Measurements from ENCODE around the gene OGA.

The OGA gene

GRCh38 chr10:101778781-101779543 is 39.3 kb downstream of the OGA start:
- H3K4me3 ChIP-seq (ENCODE audit: low read depth, low read length), result no peak overlapping the region
- no peak for TF ChIP-seq CTCF (IDR thresholded peaks at IDR 0.05; ENCODE audit: low read depth, low read length)

- TF ChIP-seq CTCF (IDR thresholded peaks at IDR 0.05; ENCODE audit: low read depth, low read length), result no peak
- no peak overlapping the region for H3K4me3 ChIP-seq (ENCODE audit: low read depth, low read length)
Observed at GRCh38 chr10:101778151-101778780, 40.0 kb downstream of the OGA start.

- H3K4me3 ChIP-seq (ENCODE audit: low read depth, low read length), result no peak overlapping the region
- no peak for TF ChIP-seq CTCF (IDR thresholded peaks at IDR 0.05; ENCODE audit: low read depth, low read length)
Observed at GRCh38 chr10:101777619-101778145, 40.6 kb downstream of the OGA start.

- H3K4me3 ChIP-seq (ENCODE audit: low read depth, low read length), result no peak overlapping the region
- TF ChIP-seq CTCF (IDR thresholded peaks at IDR 0.05; ENCODE audit: low read depth, low read length), result no peak
Observed at GRCh38 chr10:101776161-101776817, 42.0 kb downstream of the OGA start.

- no peak within 1 kb of the TSS for H3K4me3 ChIP-seq (ENCODE audit: low read depth, low read length)
- no peak for TF ChIP-seq CTCF (IDR thresholded peaks at IDR 0.05; ENCODE audit: low read depth, low read length)
Observed at GRCh38 chr10:101775273-101776160, 42.7 kb downstream of the OGA start, which contains the start of gene FGF8. FGF8 (minus strand) TSS chr10:101776114; CDS start chr10:101775900, 214 bp downstream.

- TF ChIP-seq CTCF (IDR thresholded peaks at IDR 0.05; ENCODE audit: low read depth, low read length), result no peak
- no peak overlapping the region for H3K4me3 ChIP-seq (ENCODE audit: low read depth, low read length)
Observed at GRCh38 chr10:101774589-101775272, 43.5 kb downstream of the OGA start.

Measured in WI38 (cell line).